Inflammatory macrophage (primary cell): ENCODE data around the gene RPP21.
A peak's percentile ranks its signal among the peaks of the same experiment; 100 is the strongest.
"Not testable (repeated sequence)": the region's sequence is repeated elsewhere in the genome, so short reads cannot be mapped to it uniquely, and the experiment has no call there.

Experiments used
- DNase-seq, 2 donors: peaks; one replicate each; pipeline ENCODE4 v3.0.0-alpha.2; 2020 to 2022

The RPP21 gene

DNA sequence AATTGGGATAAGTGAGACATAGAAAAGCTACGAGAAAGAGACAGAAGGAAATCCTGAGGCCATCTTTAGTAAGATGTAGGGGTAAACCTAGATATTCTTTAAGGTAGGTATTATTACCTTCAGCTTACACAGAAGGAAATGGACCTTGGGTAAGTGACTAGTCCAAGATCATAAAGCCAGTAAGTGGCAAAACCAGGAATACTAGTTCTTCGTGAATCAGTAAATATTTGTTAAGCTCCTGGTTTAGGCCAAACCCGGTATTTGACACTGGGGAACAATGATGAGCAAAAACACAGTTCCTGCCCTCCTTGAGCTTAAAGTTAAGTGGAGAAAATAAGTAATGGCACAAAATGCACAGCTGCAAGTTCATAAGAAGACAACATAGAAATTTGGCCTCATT, 13.0 kb upstream of the RPP21 start:
- DNase-seq = no peak

DNA sequence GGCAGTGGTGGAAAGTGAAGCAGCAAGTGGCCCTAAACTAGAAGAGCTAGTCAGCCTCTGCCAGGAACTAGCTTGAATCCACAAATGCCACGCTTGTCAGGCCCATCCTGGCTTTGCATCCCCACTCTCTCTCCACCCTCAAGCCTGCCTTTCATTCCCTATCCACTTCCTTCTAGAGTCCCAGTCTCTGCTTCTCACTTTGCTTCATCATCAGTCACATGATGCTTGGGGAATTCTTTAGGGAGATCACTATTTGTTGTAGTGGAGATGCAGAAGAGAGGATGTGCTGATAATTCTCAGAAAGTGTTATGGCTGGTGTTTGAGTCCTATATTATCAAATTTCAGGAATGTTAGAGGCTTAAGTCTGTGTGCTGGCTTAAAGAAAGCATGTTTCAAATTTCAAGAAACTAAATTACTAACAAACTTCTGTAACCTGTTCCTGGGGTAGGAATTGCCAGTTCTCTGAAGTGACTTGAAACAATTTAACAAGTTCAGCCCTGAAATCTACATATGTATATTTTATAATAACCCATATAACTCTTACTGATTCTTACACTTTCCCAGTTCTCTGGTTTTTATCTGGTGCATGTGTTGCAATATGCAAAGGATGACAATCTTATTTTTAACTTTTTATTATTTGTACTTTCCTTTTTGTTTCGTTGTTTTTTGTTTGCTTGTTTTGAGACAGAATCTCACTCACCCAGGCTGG, 10.7 kb upstream of the RPP21 start:
- DNase-seq = peak in 1 of 2 donors; percentile 18

- DNase-seq = no peak
Observed at GRCh38 chr6:30340589-30341054, 4.3 kb upstream of the RPP21 start.

- DNase-seq = no peak
Observed at GRCh38 chr6:30341218-30341617, 3.7 kb upstream of the RPP21 start.

- DNase-seq = no peak
Observed at GRCh38 chr6:30341728-30342127, 3.2 kb upstream of the RPP21 start.

DNA sequence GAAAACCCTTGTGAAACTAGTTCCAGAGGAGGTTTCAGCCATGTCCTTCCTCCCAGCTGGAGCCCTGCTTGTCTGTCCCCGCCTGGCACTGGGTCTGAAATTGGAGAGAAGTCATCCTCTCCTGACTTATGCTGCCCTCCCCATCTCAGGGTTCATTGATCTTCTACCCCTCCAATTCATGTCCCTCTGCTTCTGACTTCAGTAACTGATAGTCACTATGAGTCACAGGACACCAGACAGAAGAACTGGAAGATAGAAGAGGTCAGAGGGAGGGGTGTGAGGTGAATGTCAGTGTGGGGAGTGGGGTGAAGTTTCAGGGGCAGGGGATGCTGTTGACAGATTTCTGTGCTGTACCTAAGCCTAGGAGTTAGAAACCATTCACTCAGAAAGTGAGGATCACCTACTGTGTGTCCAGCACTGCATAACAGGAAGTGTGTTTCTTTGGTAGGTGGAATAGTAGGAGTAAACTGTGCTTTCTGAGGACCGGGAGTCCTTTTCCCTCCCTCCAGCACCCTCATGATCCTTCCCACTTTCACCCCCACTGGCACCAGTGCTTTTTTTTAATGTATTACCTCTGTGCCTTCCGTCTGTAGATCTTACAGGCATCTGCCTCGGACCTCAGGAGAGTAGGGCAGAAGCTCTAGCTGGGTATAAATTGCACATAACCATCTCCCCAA, 627 bp upstream of the RPP21 start:
- DNase-seq = no peak

GRCh38 chr6:30345852-30346251, 896 bp downstream of the RPP21 start:
- DNase-seq = no peak

- no peak for DNase-seq
Observed at GRCh38 chr6:30348957-30349356, 4.0 kb downstream of the RPP21 start.

GRCh38 chr6:30349421-30350177, 4.6 kb downstream of the RPP21 start:
- DNase-seq = no peak

GRCh38 chr6:30350524-30350923, 5.6 kb downstream of the RPP21 start:
- no peak for DNase-seq

DNA sequence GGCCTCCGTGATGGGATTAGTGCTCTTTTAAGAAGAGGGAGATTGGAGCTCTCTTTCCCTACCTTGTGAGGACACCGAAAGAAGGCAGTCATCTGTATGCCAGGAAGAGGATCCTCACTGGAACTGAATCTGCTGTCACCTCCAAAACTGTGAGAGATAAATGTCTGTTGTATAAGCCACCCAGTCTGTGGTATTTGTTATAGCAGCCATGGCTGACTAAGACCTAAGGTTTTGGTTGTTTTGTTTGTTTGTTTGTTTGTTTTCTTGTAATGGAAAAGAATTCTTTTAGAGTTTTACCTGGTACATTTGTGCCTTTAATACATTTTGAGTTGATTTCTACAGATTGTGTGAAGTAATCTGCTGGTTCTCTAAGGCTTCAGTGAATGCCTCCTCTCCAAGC, 7.6 kb downstream of the RPP21 start:
- no peak for DNase-seq

DNA sequence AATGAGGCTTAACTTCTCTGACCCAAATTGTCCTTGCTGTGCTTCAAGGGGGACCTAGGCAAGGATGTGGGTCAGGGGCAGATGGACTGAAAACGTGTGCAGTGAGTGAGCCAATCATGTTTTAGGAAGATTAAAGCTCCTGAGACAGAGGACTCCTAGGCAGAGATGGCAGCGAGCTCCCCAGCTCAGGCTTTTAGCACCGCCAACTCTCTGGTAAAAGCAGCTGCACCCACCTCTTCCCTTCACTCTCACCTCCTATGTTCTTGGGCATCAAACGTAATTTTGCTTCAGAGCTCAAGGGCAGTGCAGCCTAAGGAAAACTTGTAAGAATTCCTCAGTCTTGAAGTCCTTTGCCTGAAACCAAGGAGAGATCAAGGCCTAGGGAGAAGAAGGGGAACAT, 10.3 kb downstream of the RPP21 start:
- DNase-seq = no peak

DNA sequence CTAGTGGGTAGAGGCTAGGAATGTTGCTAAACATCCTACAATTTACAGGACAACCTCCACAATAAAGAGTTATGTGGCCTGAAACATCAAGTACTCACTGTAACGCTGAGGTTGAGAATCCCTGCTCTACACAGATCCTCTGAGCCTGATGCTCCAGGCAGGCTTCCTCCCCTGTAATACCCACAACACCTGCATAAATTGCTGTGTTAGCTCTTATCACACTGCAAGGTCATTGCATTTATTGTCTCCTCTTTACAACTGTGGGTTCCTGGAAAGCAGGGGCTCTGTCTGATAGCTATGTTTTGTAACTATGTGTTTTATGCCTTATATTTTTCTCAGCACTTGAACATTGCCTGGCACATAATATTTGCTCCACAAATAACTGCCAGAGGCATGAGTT, 11.6 kb downstream of the RPP21 start:
- no peak for DNase-seq

DNA sequence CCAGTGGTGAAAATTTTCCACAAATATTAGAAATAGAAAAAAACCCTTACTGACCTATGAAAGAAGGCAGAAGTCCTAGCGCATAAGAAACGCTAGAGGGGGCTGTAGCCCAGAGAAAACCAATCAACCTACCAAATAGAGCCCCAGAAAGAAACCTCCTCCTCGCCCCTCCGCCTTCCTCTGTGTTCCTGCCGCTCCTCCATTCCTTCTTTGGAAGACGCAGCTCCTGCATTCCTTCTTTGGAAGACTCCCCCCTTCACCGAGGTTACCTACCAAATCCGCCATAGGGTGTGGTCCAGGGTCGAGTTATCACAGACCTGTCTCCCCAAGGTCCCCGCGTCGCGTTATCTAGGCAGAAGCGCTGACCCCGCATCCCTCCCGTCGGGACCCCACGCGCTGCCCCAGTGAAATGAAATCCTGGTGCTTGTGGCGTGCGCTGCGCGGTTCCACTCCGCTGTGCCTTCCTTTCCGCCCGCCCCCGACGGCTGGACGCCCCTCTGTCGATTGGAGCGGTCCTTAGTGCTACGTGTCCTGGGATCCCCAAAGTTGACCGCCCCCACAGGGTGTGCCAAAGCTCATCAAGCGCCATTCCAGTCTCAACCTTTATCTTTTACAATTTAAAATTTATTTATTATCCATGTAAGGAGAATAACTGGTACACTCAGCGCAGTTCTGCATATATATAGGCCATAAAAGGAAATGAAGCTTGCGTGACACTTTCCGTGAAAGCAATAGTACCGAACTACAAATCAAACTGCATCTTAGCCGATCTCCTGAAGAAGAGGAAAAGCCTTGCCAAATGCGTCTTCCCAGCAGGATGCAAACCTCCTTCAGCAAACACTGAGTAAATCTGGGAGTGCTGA, 13.0 kb downstream of the RPP21 start:
- peak; percentile 59 to 67 for DNase-seq

GRCh38 chr6:30359276-30359675, 14.3 kb downstream of the RPP21 start:
- no peak for DNase-seq

DNA sequence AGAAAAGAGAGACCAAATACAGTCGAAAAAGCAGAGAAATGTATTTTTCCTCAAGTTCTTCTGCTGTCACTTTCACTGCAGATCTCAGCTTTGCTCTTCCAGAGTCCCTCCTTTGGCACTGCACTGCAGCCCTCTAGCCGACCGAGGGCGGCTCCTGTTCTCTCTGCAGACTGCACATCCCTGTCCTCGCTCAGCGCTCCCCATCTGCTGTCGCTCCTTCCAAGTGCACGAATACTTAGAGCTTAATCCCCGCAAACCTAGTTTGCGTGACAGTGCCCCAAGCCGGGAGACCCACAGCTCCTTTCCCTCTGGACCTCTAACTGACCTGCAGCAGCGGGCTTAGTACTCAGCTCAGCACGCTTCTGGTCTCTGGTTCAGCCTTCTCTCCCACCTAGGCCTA, 15.2 kb downstream of the RPP21 start:
- DNase-seq = no peak

DNA sequence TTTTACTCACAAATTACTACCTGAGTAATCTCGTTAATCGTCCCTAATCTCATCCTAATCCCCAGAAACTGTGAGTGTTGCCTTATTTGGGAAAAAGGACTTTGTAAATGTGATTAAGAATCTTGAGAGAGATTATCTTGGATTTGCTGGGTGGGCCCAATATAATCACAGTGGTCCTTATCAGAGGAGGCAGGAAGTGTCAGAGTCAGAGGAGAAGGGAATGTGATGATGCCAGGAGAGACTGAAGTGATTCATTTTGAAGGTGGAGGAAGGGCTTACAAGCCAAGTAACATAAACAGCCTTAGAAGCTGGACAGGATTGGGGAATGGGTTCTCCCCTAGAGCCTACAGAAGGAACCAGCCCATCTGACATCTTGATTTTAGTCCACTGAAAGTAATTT, 16.7 kb downstream of the RPP21 start:
- DNase-seq = no peak

DNA sequence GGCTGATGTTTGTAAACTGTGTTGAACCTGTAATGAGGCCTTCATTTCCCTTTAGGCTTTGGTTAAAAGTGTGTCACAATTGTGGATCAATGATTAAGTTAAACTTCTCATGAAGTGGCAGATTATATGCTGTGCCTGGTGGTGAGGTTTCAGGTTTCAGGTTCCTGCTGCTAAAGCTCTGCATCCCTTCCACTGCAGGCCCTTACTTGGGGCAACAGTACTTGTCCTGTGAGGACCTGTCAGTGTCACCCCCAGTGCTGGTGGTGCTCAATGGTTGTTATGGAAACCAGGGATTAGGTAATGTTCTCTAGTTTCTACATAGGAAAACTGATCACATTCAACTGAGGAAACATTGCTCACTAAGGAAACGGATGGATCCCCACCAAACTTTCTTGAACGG, 18.5 kb downstream of the RPP21 start:
- DNase-seq = no peak

DNA sequence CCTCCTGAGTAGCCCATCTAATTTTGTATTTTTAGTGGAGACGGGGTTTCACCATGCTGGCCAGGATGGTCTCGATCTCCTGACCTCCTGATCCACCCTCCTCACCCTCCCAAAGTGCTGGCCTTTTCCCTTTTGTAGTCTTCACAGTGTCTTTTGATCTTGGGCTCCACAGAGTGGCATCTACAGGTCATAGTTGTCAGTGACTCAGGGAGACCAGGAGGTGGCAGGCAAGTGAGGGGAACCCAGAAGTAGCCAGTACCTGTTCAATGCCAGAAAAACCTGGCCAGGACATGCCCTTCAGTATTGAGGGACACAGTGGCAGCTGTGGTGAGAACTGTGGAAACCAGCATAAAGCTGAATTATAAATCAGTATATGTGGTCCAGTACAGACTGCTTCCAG, 19.6 kb downstream of the RPP21 start:
- DNase-seq = no peak

GRCh38 chr6:30369280-30369679, 24.3 kb downstream of the RPP21 start:
- not testable (repeated sequence) for DNase-seq

GRCh38 chr6:30378290-30378937, 33.5 kb downstream of the RPP21 start:
- DNase-seq = no peak

DNA sequence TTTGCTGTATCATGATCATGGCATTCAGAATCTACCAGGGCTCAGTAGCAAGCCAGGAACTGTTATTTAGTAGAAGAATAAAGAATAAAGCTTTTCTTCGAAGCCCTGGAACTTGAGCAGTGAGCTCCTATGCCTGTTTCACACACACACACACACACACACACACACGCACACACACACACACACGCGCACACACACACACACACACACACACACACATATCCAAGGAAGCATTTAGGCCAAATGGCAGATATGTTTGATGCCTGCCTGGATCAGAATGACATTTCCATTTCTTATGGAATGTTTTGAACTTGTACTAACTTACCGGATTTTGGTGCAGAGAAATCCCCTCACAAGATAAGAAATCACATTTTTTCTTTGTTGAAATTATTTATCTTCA, 35.5 kb downstream of the RPP21 start:
- no peak for DNase-seq
